ENCODE data around the gene SYNDIG1L. TPM values are rescaled to one million over a fixed set of nuclear protein-coding genes. Genes with fewer than 3 reads are reported as not detected.

Gene SYNDIG1L
- total and polyA plus RNA-seq, 2 donors (not counting 3 experiments of a cell fraction or from before 2014, with no cell fraction given) = not detected

DNA sequence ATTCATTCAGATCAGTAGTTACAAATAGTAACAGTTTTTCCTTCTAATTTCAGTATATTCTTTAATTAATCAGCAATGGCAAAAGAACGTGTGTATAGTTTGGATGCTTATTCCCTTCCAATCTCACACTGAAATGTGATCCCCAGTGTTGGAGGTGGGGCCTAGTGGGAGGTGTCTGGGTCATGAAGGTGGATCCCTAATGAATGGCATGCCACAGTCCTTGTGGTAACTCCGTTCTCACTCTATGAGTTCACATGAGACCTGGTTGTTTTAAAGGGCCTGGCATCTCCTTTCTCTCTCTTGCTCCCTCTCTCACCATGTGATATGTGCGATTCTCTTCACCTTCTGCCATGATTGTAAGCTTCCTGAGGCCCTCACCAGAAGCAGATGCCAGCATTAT lies 18.9 kb upstream of the SYNDIG1L start:
- no peaks in the 10 kb centered on the region for H3K4me1 ChIP-seq (ENCODE audit: control insufficient read depth, extremely low read depth, insufficient read depth, low read length)
- H3K27ac ChIP-seq (ENCODE audit: insufficient read depth, low read depth, low read length) = no peak overlapping the region
- FAIRE-seq = no peak
- peaks cover 16 to 31% of the 10 kb centered on the region in 2 experiments for H3K27me3 ChIP-seq (ENCODE audit: control insufficient read depth in 2 of 2, insufficient read depth in 2 of 2, low read length in 2 of 2)
- intact Hi-C loops (cut with micrococcal nuclease) = no loop called here
- no peaks in the 10 kb centered on the region for H3K9me1 ChIP-seq (replicated peaks; ENCODE audit: control insufficient read depth, extremely low read depth, insufficient read depth, low read length)
- no peak for TF ChIP-seq EZH2 (IDR thresholded peaks at IDR 0.05; ENCODE audit: borderline replicate concordance, low read depth, low read length, severe bottlenecking)
- TF ChIP-seq POLR2A (IDR thresholded peaks at IDR 0.05; ENCODE audit: low read depth, low read length) = no peak
- TF ChIP-seq, protein P1, sequence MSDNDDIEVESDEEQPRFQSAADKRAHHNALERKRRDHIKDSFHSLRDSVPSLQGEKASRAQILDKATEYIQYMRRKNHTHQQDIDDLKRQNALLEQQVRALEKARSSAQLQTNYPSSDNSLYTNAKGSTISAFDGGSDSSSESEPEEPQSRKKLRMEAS (IDR thresholded peaks at IDR 0.05; ENCODE audit: insufficient read depth, insufficient read length) = no peak
- no peak for TF ChIP-seq FOS (IDR thresholded peaks at IDR 0.05; ENCODE audit: borderline replicate concordance, insufficient read depth, low read length)
- no peak for TF ChIP-seq POLR2AphosphoS5 (IDR thresholded peaks at IDR 0.05; ENCODE audit: insufficient read depth, low read depth, low read length)
- no peak for TF ChIP-seq JUN (IDR thresholded peaks at IDR 0.05; ENCODE audit: borderline replicate concordance, insufficient read depth, insufficient read length, low read depth)
- no peak for TF ChIP-seq MYC (IDR thresholded peaks at IDR 0.05; ENCODE audit: low read depth, low read length)
- TF ChIP-seq, protein P2, sequence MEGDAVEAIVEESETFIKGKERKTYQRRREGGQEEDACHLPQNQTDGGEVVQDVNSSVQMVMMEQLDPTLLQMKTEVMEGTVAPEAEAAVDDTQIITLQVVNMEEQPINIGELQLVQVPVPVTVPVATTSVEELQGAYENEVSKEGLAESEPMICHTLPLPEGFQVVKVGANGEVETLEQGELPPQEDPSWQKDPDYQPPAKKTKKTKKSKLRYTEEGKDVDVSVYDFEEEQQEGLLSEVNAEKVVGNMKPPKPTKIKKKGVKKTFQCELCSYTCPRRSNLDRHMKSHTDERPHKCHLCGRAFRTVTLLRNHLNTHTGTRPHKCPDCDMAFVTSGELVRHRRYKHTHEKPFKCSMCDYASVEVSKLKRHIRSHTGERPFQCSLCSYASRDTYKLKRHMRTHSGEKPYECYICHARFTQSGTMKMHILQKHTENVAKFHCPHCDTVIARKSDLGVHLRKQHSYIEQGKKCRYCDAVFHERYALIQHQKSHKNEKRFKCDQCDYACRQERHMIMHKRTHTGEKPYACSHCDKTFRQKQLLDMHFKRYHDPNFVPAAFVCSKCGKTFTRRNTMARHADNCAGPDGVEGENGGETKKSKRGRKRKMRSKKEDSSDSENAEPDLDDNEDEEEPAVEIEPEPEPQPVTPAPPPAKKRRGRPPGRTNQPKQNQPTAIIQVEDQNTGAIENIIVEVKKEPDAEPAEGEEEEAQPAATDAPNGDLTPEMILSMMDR (IDR thresholded peaks at IDR 0.05; ENCODE audit: extremely low read depth in 1 of 2, insufficient read depth in 1 of 2, low read depth in 1 of 2, low read length in 2 of 2) = no peak
- TF ChIP-seq GATA2 (IDR thresholded peaks at IDR 0.05; ENCODE audit: insufficient read depth, insufficient read length, low read depth, low read length) = no peak
- no peak overlapping the region for H3K4me2 ChIP-seq (ENCODE audit: insufficient read depth, low read length)
- no peak overlapping the region for H3K4me3 ChIP-seq (replicated peaks in 1 of 3; ENCODE audit: insufficient read depth in 1 of 3, low read depth in 1 of 3, low read length in 3 of 3)
- dilution Hi-C loops (cut with MboI; ENCODE audit: extremely low pct_ligation_motif_present, low sequenced_read_pairs) = no loop called here
- H3K36me3 ChIP-seq (ENCODE audit: control insufficient read depth in 2 of 2, extremely low read depth in 1 of 2, insufficient read depth in 2 of 2, low read length in 2 of 2) = no peaks in the 10 kb centered on the region
- H4K20me1 ChIP-seq (replicated peaks; ENCODE audit: control insufficient read depth, extremely low read depth, insufficient read depth, low read length) = no peaks in the 10 kb centered on the region
- H3K9me3 ChIP-seq (replicated peaks; ENCODE audit: control insufficient read depth, insufficient read depth, low read length) = no peaks in the 10 kb centered on the region
- H3K79me2 ChIP-seq (ENCODE audit: control insufficient read depth, insufficient read depth, low read length) = no peaks in the 10 kb centered on the region
- H2AFZ ChIP-seq (ENCODE audit: low read depth, low read length) = no peak overlapping the region
- BruUV-seq (replicated peaks) = no TSS peak
- DNase-seq (ENCODE audit: low read depth, low spot score) = no peak
- CTCF ChIA-PET = interaction anchor here (1.2 kb wide), 1 partner anchor 20 kb away, joined by 3 read pairs; no protein-coding TSS in a partner anchor
- POLR2A ChIA-PET = no interaction called here
- H3K9ac ChIP-seq (replicated peaks; ENCODE audit: extremely low read depth, insufficient read depth, low read length) = no peak overlapping the region
